Astrocyte (in vitro differentiated cells and primary cell): ENCODE data around the gene SEPSECS.

ENCODE experiments used
- CTCF ChIP-seq: IDR thresholded peaks from 2 replicates; pipeline ENCODE4 v1.5.1; 2011; ENCODE audit warnings: low read depth, mild to moderate bottlenecking, inconsistent platforms, low read length, moderate library complexity; ENCODE audit not compliant: insufficient read depth
- EZH2 ChIP-seq: IDR thresholded peaks from 2 replicates; pipeline ENCODE4 v1.6.1; 2012; ENCODE audit warnings: mild to moderate bottlenecking, low read length, inconsistent platforms; ENCODE audit not compliant: insufficient read depth

- TF ChIP-seq CTCF (no peak), EZH2 (no peak)
These were observed 11.1 kb upstream of the SEPSECS start for GRCh38 chr4:25171201-25171865.
